Measurements from ENCODE around the gene SYT17.

Gene SYT17

DNA sequence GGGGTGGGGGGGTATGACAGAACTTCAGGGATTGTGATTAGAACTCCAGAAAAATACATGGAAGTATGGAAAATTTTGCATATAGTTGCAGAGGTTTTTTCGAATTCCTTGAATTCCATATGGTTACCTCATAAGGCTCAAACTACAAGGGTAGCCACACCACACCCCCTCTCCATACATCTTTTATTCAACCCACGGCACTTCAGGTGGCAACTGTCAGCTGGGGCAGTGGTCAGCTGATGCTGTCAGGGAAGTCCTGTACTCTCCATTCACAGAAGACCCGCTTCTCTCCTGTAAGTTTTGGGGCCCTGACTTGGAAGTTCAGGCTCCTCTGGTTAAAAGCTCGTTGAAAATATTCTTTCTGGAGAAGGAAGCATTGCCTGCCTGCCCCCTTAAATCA, 60.0 kb downstream of the SYT17 start:
- TF ChIP-seq POLR2A (IDR thresholded peaks at IDR 0.05; ENCODE audit: low read length) (no peak), GATA1 (IDR thresholded peaks at IDR 0.05; ENCODE audit: low read depth, low read length) (no peak)
- DNase-seq: no peak

DNA sequence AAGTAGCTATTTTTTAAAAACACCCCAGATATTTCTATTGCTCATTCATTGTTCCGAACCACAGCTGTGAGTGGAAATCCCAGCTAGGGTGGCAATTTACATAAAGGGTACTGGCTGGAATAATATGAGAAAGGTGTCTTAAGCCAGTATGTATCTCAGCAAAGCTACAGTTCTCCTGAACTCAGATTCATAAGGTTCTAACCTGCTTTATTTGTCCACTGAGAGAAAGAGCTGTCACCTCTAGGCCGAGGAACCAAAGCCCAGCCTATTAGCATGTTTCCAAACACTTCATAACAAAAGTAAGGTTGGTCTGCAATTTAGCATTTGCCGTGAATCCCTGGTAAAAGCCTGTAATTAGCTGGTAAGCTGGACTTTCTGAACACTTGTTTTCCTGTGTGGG, 60.5 kb downstream of the SYT17 start:
- no peak for TF ChIP-seq GATA1 (IDR thresholded peaks at IDR 0.05; ENCODE audit: low read depth, low read length)
- DNase-seq: no peak

DNA sequence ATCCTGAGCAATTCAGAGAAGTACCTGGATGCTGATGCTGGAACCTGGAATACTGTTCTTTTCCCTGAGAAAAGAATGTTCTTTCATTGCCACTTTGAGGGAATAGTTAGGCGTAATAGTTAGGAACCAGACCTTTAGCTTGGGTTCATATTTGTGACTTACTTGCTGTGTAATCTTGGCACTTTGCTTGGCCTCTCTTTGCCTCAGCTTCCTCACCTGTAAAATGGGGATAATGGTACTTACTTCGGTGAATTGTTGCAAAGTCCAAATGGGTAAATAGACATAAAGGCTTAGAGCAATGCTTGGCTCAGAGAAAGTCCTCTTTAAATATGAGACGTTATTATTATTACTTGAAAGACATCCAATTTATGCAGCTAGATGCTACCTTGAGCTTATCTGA, 62.5 kb downstream of the SYT17 start:
- TF ChIP-seq POLR2A (IDR thresholded peaks at IDR 0.05; ENCODE audit: low read length) (no peak), GATA1 (IDR thresholded peaks at IDR 0.05; ENCODE audit: low read depth, low read length) (no peak)
- no peak for DNase-seq

DNA sequence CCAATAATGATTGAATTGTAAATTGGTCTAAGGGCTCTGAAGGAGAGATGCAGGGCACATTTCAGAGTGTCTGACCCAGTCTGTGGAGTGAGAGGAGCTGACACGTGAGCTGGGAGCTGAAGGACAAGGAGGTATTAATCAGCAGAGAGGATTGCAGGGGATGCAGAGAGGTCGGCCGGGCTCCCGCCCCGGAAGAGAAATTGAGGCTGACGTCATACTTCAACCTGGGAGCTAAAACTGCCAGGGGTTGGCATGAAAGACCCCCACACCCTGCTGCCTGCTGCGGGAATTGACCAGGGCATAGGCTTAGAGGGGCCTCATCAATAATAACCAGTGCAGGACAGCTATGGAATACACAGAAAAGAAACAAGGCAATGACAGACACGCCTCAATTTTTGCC, 63.8 kb downstream of the SYT17 start:
- DNase-seq: no peak
- no peak for TF ChIP-seq GATA1 (IDR thresholded peaks at IDR 0.05; ENCODE audit: low read depth, low read length)
- no peak for TF ChIP-seq POLR2A (IDR thresholded peaks at IDR 0.05; ENCODE audit: low read length)

DNA sequence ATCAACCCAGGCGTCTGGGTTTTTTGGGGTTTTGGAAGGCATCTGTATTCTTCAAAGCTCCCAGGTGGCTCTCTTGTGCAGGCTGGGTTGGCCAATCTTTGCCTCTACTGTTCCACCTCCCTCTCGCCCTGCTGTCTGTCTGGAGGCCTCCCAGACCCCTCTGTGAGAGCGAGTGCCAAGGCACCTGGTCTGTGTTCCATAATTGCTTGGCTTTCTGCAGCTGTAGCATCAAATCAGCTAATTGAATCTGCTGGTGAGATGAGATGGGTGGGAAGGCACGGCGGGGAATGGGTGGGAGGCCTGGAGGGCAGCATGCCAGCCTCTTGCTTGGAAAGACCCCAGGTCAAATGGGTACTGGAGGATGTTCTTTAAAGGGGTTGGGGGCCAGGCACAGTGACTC, 64.9 kb downstream of the SYT17 start:
- no peak for DNase-seq
- TF ChIP-seq POLR2A (IDR thresholded peaks at IDR 0.05; ENCODE audit: low read length): no peak
- TF ChIP-seq GATA1 (IDR thresholded peaks at IDR 0.05; ENCODE audit: low read depth, low read length): no peak

DNA sequence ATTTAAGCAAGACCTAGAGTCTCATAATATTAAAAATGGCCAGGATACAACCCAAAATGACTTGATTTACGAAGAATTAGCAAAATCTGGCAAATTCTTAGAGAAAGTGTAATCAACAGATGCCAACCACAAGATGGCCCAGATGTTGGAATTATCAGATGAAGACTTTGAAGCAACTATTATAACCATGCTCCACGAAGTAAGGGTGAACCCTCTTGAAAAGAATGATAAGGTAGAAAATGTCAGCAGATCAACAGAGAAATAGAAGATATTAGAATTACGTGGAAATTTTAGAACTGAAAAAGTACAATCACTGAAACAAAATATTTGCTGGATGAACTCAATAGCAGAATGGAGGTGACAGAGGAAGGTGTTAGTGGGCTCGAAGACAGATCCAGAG, 67.4 kb downstream of the SYT17 start:
- no peak for DNase-seq
- no peak for TF ChIP-seq POLR2A (IDR thresholded peaks at IDR 0.05; ENCODE audit: low read length)
- TF ChIP-seq GATA1 (IDR thresholded peaks at IDR 0.05; ENCODE audit: low read depth, low read length): no peak

DNA sequence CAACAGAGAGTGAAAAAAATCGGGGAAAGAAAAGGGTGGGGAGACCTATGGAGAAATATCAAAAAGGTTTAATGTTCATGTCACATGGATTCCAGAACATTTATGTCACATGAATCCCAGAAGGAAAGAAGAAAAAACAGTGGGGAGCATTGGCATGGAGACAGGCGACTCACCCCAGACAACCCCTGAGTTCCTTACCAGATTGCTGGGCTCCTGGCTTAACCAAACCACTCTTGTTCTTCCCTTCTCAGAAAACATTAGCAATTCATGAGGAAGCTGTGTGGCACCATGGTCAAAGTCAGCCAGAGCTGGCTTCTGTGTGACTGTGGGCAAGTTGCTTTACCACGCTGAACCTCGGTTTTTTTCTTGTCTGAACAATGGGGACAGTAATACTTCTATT, 67.8 kb downstream of the SYT17 start:
- no peak for DNase-seq
- no peak for TF ChIP-seq POLR2A (IDR thresholded peaks at IDR 0.05; ENCODE audit: low read length)
- no peak for TF ChIP-seq GATA1 (IDR thresholded peaks at IDR 0.05; ENCODE audit: low read depth, low read length)

DNA sequence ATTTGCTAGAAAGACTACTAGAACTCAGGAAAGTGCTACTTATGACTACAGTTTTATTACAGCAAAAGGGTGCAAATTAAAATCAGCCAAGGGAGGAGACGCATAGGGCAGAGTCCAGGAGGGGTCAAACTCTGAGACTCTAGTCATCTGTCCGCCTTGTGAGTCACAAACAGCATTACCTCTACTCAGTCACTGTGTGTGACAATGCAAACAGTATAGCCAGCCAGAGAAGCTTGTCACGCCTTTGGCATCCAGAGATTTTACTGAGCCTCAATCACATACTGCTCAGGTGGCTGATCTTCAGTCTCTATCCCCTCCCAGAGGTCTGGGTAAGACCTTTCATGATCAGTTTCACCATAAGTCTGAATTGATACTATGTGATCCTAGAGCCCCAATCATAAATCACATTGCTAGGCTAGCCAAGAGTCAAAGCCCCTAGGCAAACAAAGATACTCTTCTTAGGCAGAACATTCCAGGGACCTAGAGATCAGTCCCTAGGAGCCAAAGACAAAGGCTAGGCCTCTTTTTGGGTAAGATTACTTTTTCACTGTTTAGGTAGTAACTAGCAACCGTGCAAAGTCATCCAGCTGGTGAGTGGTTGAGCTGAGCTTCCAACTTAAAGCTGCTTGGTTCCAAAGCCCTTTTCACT, 68.6 kb downstream of the SYT17 start:
- TF ChIP-seq POLR2A (IDR thresholded peaks at IDR 0.05; ENCODE audit: low read length): no peak
- TF ChIP-seq GATA1 (IDR thresholded peaks at IDR 0.05; ENCODE audit: low read depth, low read length): no peak

DNA sequence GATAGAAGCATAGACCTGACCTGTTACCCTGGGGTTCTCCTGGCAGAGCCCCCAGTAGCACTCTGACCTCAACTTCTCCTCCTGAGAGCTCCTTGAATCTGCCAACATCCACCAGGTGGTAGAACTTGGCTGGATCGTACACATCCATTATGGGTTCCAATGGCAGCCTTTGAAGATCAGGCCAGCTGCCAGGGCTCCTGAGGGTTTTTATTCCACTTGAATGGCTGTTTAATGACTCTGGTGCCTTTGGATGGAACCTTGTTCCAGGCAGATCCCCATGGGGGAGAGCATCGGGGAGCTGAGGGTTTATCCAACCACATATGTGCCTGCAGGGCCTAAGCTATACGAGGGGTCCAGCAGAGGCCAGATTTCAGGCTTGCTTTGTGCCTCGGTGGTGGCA, 70.4 kb downstream of the SYT17 start:
- no peak for DNase-seq
- TF ChIP-seq POLR2A (IDR thresholded peaks at IDR 0.05; ENCODE audit: low read length) (no peak), GATA1 (IDR thresholded peaks at IDR 0.05; ENCODE audit: low read depth, low read length) (no peak)

More for the DNA sequence above, 68.6 kb downstream of the SYT17 start:
- DNase-seq: no peak

DNA sequence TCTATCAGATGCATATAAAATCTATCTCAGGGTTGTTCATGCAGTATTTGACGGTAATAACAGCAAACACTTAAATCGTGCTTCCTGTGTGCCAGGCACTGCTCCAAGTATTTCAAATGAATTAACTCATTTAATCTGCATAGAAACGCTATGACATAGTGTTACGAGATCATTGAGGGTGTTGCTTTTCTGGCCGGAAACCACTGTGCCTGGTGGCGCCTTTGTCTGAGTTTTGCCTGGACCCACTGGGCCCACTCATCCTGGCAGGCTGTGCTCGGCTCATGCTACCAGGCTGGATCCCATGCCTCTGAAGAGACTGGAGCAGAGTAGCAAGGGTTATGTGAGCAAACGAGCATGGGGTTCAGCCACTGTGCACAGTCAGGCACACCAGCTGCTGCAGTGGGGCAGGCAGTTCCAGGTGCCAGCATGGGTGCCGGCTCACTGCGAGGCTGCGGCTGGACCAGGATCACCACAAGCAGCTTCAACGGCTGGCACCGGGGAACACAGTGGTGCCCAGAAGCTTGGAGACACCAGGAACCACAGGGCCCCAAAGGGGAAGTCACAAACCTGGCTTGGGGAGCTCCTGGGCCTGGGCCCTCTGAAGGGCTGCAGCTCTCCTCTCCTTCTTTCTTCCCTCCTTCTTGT, 71.6 kb downstream of the SYT17 start:
- DNase-seq: no peak
- no peak for TF ChIP-seq GATA1 (IDR thresholded peaks at IDR 0.05; ENCODE audit: low read depth, low read length)
- no peak for TF ChIP-seq POLR2A (IDR thresholded peaks at IDR 0.05; ENCODE audit: low read length)

DNA sequence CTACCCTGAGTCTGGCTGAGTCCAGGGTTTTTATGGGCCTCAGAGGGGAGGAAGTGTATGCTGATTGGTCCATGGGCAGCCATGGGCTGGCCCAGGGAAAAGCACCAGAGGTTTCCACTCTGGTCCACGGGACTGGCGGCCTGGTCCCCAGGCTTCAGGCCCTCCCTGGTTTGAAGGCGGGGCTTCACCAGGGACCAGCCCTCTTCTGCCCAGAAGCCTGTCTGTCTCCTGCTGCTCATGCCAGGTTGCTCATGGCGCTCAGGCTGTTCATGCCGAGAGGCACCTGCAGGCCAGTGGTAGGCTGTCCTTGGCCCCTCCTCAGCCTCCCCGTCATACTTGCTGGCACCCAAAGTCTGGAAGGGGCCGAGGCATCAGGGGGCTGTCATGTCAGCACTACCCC, 72.5 kb downstream of the SYT17 start:
- no peak for DNase-seq

DNA sequence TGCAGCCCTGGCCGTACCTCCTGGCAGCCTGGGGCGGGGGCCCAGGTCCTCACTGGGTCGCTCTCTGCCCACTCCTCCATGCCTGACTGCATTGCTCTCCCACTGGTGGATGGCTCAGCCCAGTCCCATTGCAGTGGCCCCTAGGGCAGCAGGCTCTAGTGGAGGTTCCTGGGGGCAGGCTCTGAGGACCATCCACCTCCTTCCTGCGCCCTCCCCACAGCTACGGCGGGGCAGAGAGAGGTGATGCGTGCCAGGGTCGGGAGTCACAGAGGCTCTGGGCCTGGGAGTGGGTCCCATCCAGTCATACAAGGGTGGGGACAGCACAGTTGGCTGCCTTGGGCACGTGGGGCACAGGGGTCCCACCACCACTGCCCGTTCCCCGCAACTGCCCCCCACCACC, 73.5 kb downstream of the SYT17 start:
- no peak for TF ChIP-seq POLR2A (IDR thresholded peaks at IDR 0.05; ENCODE audit: low read length)
- TF ChIP-seq GATA1 (IDR thresholded peaks at IDR 0.05; ENCODE audit: low read depth, low read length): no peak
- DNase-seq: no peak

More for the DNA sequence above, 72.5 kb downstream of the SYT17 start:
- no peak for TF ChIP-seq GATA1 (IDR thresholded peaks at IDR 0.05; ENCODE audit: low read depth, low read length)
- TF ChIP-seq POLR2A (IDR thresholded peaks at IDR 0.05; ENCODE audit: low read length): no peak

DNA sequence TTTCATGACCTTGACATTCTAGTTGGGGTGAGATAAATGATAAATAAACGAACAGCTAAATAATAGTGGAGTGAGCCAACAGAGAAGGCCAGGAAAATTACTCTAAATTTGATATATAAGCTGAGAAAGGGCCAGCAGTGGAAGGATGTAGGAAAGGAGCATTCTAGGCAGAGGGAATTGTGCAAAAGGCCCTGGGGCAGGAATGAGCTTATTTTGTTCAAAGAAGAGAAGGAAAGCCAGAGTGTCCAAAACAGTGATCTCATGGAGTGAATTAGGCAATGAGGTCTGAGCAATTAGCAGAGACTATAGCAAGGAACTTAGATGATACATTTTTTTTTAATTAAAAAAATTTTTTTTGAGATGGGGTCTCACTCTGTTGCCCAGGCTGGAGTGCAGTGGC, 74.1 kb downstream of the SYT17 start:
- TF ChIP-seq POLR2A (IDR thresholded peaks at IDR 0.05; ENCODE audit: low read length): no peak
- no peak for TF ChIP-seq GATA1 (IDR thresholded peaks at IDR 0.05; ENCODE audit: low read depth, low read length)

DNA sequence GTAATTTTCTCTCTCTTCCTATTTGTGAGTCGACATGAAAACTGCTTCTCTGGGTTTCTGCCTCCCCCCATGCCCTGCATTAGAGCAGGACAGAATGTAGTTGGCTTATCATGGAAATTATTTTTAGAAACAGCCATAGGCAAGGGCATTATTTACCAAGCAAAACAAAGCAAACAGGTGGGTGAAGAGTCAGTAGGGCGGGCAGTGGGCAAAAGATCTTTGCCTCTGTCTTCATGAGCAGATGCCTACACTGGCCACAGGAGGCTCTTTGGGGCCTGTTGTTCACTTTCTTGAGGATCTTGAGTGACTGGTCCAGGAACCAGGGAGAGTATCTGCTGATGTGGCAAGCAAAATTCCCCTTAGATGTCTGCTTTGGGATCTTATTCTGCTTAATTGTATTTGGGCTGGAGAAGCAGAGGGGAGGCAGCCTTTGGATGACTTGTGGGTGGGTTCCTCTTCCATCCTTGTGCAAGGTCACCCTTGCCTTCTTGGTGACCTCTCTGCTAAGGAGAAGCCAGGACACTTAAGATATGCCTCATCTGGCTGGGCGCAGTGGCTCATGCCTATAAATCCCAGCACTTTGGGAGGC, 75.0 kb downstream of the SYT17 start:
- TF ChIP-seq POLR2A (IDR thresholded peaks at IDR 0.05; ENCODE audit: low read length): no peak
- no peak for TF ChIP-seq GATA1 (IDR thresholded peaks at IDR 0.05; ENCODE audit: low read depth, low read length)
- DNase-seq: no peak

More for the DNA sequence above, 74.1 kb downstream of the SYT17 start:
- no peak for DNase-seq

All from erythroblast (primary cell).